ENCODE results near the gene BCAN.

- no peak for TF ChIP-seq ARNT (IDR thresholded peaks at IDR 0.05)
- no peak for TF ChIP-seq SP1 (IDR thresholded peaks at IDR 0.05)
These were observed 23.6 kb downstream of the BCAN start for GRCh38 chr1:156665539-156665938.
